Activated effector memory CD4-positive, alpha-beta T cell treated with Interleukin-2 at 50 U/mL for 16 hours (primary cell): ENCODE measurements around the gene GRB10.

Experiments used
- DNase-seq: peaks from one replicate; pipeline ENCODE4 v3.0.0-alpha.2; 2020

Gene GRB10

DNA sequence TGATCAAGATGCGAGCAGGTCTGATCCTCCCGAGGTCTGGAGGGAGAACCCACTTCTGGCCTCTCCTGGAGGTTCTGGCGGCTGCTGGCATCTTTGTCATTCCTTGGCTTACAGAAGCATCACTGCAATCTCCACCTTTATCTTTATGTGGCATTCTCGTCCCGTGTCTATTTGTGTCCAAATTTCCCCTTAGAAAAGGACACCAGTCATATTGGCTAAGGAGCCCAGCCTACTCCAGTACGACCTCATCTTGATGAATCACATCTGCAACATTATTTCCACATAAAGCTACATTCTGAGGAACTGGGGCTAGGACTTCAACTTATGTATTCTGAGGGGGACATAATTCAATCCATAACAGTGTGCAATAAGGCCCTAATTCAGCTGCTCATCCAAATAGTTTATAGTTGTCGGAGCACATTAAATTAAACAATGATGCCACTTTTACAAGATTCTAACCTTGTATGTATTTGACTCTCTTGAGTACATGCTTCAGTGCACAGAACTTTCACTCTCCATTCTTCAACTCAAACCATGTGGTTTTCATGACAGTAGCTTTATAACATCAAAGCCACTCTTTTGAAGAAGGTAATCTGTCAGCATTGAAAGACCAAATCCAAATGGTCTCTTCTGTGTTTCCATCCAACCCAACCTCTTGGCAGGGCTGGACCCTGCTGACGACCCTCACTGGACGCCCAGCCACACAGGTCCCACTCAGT lies 131.3 kb downstream of the GRB10 start:
- DNase-seq, result no peak

DNA sequence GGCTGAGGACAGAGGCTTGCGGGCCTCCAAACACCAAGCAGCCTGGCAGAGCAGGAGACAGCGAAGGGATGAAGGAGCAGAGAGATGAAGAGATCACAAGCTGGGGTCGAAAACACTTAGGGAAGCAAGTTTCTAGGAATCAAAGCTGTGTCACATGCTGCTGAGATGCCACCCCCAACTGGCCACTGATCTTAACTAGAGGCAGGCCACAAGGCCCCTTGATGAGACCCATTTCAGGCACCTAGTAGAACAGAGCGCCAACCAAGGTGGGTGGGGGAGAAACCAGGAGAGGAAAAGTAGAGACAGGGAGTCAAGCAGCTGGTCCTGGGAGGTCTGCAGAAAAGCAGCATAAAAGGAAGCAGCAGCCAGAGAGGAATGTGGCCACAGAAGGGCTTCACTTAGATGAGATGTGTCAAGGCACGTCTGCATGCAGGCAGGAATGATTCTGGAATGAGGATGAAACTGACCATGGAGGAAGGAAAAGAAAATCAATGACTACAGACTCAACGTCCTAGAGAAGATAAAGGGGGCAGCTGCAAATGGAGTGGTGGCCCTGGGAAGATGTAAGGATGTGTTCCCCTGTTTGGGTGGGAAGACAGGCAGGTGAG lies 132.5 kb downstream of the GRB10 start:
- no peak for DNase-seq

DNA sequence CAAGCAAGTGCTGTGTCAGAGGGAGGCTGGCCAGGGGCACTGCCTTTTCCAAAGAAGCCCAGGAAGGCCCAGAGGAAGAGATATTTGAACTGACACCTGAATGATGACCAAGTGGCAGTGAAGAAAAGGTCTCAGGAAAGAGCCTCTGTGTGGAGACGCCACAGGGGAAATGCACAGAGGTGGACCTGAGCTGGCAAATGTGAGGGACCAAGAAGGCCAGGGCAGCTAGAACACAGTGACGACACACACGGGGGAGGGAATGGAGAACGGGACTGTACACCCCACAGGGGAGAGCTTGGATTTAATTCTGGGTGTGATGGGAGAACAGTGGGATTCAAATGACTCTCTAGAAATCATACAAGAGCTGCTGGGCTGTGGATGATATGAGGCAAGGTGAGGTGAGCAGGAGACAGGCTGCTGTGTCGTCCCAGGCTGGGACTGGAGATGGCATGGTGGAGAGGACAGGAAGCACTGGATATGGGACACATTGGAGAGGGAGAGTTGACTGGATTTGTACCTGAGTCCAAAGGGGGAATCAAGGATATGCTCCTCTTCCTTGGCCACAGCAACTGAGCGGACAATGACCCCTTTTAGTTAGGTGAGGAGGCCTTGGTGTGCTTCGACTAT lies 133.3 kb downstream of the GRB10 start:
- DNase-seq, result no peak

DNA sequence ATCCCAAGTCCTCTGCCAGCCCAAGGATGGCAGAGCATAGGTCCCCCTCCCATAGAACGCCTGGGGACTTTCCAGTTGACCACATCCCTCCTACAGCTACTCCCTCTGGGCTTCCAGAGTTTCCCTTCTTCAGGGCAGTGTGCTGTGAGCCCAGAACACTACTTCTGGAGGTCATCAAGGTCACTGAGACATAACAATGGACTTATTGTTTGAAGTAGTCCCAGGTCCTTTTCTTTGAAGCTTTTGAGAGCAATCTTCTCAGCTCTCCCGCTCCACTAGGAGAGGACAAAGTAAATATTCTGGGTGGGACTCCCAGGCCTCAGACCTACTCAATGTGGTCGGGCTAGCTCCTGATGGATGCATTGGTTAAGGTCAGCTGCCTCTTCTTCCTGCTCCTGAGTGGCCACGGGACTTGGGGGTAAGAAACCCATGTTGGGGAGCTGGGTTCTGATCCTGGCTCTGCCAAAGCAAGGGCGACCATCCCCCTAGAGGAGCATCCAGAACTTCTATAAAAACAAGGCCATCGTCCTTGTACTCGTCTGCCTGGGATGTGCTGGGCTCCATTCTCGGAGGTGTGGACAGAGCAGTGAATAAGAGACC lies 134.0 kb downstream of the GRB10 start:
- no peak for DNase-seq

DNA sequence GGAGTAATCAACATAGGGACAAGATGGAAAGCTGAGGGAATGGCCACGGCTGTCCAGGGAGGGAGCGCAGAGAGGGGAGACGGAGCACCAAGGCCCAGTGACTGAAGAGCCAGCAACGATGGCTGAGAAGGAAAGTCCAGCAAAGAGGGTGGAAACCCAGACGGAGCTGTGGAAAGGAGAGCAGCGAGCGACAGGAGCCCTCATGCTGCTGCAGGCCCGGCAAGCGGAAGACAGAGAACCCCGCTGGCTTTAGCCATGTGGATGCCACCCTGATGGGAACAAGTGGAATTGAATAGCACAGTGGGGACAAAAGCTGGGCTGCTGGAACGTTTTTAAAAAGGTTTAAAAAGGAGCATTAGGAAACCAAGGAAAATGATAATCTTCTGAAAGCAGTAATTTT lies 134.6 kb downstream of the GRB10 start:
- DNase-seq, result no peak

DNA sequence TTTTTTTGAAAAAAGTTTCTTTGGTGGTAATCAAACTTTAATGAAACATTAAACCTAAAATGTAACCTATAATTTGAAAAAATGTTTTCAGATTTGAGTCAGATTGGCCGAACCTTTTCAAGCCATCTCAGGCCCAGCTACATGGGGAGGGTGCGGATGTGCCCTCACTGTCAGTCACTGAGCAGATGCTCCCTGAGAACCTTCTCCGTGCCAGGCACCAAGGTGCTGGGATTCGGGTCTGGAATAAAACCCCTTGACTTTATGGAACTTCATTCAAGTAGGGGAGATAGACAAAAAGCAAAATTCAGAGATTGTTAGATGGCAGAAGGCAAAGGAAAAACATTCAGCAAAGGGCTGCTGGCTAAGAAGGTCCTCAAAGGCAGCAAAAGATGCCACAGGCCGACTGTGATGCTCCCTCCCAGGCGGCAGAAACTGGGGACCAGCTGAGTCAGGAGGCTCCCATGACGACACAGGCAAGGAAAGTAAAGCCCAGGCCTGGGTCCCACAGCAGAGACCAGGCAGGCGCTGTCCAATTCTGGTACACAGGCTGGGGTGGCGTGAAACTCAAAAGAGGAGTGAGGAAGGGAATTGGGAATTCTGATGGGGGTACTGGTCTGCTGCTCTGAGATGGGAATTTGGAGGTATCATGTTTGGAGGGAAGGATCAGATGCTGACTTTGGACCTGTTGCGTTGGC lies 135.3 kb downstream of the GRB10 start:
- DNase-seq, result no peak

DNA sequence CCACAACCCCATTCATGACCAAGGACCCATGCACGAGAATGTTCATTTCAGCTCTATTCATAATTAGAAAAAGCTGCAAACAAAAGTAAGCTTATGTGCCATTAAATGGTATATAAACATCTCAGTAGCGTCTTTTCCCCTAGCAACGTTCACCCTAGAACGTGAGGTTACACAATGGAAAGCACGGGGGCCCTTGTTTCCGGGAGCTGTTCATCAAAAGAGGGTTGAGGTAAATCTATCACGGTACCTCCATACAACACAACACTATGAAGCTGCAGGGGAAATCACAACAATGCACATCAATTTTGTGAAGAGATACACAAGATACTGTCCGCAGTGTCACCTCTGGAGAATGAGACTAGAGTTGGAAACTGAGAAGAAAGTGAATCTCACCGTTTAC lies 136.6 kb downstream of the GRB10 start:
- no peak for DNase-seq

DNA sequence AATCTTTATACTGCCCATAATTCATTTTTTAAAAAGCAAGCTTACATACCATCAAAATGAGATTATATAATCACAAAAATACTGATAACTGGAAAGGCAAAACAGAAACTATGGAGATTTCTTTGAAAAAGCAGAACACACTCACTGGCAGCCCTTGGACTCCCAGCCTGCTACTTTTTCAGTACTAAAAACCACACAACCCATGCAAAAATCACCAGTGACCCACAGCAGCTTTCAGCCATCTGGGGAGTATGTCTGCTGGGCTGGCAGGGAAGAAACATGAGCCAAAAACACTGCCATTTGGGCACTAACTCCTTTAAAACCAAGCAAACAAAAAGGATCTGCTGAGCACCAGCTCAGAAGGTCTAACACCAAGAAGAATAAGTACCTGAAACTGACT lies 137.5 kb downstream of the GRB10 start:
- no peak for DNase-seq

DNA sequence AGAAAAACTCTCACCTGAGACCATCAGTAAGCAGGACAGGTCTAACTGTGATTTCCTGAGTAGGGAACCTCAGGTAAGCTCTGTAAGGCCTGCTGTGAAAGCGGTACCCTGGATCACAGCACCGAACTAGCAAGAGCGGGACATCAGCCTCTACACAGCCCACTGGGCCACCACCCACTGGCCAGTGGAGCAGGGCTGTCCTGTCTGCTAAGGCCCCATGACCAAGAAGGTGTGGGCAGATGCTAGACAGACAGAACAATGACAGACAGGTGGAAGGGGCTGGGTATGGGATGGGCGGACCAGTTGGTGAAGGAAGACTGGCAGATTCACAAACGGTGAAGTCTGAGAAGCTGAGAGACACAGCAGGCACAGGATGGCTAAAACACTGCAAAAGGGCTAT lies 138.1 kb downstream of the GRB10 start:
- DNase-seq, result no peak

DNA sequence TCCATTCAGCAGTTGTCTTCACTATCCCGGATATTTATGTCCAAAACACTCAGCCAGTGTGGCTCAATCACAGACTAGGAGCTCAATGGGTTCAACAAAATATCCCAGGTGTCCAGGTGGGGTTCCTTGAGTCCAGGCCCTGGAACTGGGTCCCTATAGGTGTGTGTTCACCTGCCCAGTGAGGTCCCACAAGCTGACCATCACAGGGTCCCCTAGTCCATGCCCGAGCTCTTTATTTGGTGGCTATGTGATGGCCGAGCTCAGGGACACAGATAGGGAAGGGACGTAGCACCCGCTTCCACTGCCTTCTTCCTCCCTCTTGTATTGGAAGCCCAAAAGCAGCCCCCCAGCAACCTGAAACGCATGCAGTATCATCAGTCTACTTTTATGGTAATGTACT lies 138.6 kb downstream of the GRB10 start:
- no peak for DNase-seq

DNA sequence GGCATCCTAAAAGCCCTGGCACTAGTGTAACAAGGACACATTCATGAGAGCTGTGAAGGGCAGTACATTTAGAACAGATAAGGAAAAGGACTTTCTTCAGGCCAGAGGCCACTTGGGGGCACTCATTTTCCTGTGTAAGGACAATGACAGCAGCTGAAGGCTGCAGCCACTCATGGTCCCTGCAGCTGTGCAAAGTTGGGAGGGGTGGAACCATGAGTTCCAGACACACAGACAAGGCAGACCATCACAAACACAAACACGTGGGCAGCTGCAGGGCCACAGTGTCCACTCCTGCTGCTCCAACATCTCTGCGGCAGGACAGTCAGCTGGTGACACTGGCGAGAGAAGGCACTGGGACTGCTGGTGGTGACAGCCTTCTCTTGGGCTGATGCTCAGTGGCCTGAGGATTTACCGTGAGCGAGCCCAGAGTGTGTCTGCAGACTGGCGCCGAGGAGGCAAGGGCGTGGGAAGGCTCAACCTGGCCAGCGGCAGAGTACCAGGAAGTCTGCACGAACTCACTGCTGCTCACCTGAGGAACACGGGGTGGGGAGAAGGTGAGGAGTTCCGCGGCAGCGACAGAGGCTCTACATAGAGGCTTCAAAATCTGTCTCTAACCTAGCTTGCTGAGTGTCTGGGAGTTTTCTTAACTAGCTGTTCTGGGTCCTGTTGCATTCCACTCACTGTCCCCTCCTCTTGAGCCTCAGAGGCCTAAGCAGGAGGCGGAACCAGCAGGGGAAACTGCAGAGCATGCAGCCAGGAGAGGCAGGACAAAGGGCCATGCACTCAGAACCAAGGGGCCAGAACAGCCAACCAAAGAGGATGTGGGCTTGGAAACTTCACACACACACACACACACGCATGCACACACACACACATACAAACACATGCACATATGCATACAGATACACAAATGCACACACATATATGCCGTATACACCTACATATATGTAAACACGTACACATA lies 141.0 kb downstream of the GRB10 start:
- DNase-seq, result no peak

DNA sequence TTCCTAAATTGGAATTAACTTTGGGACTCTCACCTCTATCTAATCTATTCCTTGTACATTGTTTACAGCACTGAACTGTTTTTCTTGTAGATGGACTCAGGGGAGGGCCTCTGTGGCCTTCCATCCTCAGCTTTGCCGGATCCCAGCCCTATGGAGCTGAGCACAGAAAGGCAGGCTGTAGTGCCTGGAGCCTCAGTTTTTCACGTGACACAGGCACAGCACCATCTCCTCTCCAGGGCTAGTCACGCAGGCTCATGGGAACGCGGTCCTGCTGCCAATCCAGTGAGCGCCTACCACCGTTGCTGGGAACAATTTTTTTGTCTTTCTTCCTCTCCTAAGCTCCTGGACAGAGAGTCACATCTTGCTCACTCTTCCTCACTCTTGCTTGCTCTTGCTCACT lies 141.9 kb downstream of the GRB10 start:
- DNase-seq, result no peak

DNA sequence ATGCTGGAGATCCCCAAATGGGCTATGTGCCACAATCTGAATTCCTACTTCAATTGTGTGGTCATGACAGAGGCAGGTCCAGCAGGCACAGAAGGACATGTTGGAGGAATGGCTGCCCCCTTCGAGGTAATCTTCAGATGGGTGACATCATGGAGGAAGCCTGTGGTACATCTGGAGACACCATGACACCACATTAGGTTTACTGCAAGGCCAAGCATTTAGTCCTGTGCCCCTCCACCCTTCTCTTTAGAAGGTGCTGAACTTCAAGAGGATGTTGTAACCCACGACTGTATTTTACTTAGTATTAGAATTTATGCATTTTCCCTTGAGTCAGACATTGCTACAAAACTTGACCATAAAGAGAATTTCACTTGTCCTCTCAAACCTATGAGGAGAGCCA lies 142.4 kb downstream of the GRB10 start:
- no peak for DNase-seq

DNA sequence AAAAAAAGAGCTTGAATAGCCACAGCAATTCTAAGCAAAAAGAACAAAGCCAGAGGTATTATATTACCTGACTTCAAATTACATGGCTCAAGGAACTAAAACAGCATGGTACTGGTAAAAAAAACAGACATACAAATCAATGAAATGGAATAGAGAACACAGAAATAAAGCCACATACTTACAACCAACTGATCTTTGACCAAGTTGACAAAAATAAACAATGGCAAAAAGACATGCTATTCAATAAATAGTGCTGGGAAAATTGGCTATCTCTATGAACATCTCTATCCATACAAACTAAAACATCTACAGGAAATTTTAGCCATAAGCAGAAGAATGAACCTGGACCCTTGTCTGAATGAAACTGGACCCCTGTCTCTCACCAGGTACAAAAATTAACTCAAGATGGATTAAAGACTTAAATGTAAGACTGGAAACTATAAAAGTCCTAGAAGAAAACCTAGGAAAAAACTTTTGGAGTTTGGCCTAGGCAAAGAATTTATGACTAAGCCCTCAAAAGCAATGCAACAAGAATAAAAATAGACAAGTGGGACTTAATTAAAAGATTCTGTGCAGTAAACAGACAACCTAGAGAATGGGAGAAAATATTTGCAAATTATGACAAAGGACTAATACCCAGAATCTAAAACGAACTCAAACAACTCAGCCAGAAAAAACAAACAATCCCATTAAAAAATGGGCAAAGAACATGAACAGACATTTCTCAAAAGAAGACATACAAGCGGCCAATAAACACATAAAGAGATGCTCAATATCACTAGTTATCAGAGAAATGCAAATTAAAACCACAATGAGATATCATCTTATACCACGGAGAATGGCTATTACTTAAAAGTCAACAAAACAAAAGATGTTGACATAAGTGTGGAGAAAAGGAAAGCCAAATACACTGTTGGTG lies 144.7 kb downstream of the GRB10 start:
- DNase-seq, result no peak

DNA sequence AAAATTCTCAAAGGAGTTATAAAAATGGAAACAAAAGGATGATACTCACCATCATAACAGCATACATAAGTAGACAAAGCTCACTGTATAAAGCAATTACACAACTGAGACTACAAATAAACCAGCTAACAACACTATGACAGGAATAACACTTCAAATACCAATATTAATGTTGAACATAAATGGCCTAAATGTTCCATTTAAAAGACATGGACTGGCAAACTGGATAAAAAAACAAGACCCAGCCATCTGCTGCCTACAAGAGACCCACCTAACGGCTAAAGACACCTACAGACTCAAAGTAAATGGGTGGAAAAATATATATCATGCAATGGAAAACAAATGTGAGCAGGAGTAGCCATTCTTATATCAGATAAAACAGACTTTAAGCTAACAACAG lies 148.3 kb downstream of the GRB10 start:
- DNase-seq, result no peak

DNA sequence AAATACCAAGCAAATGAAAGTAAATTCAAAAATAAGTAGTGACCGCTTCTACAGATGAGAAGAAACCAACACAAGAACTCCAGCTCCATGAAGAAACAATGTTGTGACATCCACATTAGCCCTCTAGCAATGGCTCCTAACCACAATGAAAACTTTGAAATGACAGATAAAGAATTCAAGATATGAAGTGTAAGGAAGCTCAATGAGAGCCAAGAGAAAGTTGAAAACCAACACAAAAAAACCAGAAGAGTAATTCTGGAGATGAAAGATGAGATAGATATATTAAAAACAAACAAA lies 149.3 kb downstream of the GRB10 start:
- DNase-seq, result no peak

DNA sequence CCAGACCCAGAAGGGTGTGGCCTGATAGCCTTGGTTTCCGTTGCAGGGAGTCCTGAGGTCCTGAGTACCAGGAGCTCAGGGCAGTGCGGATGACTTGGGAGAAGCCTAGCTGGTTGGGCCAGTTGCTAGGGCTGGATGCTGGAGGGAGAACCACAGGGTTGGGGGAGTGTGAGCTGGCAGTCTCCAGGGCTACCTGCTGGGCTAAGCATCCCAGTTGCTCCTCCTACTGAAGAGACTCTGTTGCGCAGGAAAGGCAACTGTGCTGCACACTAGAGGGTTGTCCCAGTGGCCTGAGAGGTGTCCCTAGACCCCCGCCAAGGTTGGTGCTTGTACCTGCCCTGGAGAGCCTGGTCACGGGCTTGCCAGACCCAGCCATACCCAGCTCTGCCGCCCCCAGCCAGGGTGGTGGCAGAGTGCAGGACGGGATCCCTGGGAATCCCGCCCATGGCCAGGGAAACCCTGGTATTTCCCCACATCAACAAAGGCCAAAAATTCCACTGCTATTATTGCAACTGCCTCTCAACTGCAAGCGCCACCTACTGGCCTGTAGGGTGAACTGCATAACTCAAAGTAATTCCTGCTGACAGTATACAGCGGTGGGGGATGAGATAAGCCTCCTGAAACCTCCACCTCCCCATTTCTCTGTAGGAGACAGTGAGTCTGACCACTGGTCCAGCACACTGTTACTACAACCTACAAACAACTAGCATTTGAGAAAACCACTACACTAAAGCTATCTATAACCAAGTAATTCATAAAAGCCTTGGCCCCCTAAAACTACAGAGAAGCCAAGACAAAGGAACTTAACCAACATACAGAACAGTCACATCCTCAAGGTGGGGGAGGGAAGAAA lies 149.9 kb downstream of the GRB10 start:
- DNase-seq, result peak; percentile 43

DNA sequence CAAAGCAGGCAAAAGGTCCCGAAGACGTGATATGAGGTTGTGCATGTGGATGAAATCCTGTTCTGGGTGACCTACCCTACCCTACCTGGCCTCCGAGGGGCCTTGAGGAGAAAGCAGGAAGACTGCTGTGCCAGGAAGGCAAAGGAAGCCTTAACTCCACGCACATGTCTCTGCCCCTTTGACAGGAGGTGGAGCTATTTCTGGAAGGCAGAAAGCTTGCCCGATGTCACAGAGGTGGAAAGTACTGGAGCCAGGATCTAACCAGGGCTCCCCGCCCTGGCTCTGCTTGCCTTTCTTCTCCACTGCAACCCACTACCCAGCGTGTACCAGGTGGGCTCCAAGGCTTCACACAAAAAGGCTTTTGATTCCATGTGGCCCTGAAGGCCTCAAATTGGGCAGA lies 151.1 kb downstream of the GRB10 start:
- no peak for DNase-seq

DNA sequence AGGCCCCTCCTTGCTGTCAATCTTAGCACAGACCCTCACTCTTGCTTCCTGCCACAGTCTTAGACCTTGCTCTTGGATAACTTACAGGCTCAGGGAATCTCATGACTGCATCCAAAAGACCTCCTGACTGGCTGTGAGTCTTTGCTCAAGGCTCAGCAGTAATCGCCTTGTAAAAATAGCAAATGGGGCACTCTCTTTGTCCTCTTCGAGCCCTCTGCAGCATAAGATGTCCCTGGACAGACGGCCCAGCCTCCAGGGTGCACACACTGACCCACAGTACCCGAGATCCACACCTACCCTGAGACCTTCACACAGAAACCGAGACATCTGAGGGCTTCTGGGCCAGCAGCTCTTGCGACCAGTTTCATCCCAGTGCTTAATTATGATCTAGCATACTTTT lies 151.6 kb downstream of the GRB10 start:
- no peak for DNase-seq

DNA sequence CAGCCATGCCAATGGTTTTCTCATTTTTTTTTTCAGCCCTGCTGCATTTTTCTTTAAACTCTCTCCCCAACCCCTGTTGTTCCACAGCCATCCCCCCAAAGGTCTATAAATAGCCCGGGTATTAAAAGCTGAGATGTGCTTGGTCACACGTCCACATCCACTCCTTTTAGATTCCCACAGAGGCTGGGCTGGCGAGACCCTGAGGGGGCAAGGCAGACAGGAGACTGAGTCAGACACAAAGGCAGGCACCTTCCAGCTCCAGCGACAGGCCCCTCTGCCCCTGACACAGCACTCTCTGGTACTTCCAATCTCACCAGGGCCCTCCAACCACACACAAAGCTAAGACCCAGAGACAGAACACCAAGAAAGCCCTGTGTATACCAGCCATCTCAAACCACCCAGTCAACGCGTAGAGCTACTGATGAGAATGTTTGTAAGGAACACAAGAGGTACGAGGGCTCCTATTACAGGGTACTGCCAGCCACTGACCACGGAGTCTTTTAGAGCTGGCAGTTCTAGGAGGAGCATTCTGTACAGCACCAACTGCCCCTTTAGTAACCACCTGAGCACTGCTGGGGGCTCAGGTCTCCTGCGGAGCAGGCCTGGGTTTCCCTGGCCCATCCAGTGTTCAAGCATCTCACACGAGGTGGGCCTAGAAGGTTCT lies 153.3 kb downstream of the GRB10 start:
- no peak for DNase-seq
